Activated CD8-positive, alpha-beta memory T cell treated with anti-CD3 and anti-CD28 coated beads for 1 hour (primary cell): Measurements from ENCODE around the gene MICU1.
A peak's percentile ranks its signal among the peaks of the same experiment; 100 is the strongest.
"Not testable (repeated sequence)": the region's sequence is repeated elsewhere in the genome, so short reads cannot be mapped to it uniquely, and the experiment has no call there.

Experiments used
- DNase-seq, 2 donors: peaks; one replicate each; pipeline ENCODE4 v3.0.0-alpha.2; 2020; ENCODE audit warnings: low read depth in 1 of 2; ENCODE audit errors: extremely low read depth in 1 of 2

Gene MICU1

DNA sequence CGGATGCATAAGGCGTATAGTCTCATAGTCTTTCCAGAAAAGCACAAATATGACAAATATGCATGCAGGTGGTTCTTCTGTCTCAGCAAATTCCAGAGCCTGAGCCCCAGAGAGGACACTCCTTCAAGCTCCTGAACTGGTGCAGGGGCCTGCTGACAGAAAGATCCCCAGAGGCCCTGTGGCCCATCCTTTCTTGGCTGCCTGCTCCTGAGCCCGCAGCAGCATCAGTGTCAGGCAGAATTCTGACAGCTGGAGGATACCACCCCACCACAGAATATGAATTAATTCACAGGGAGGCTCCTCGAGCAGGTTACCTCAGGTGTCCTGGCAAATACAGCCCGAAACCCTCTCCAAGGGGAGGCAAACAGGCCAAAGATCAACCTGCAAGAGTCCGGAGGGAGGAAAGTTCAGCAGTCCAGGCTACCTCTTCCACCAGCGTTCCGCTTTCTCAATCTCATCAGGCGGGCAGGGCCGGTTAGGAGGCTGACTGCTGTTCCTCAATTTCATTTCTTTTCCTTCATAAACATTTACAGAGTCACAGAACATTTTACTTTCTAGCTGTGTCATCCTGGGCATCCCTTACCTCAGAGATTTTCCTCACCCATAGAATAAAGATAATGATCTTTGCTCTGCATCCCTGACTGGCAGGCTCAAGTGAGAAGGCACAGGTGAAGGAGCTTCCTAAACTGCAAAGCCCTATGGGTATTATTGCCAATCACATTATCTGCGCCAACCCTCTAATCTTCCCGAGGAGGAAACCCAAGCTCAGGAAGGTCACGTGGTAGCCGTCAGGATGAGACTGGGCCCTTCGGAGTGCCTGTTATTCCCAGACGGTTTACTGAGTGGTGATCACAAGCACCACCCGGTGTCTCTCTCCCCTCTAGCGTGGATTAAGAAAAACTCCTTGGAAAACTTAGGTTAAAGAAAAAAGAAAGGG is 272.6 kb downstream of the MICU1 start:
- no peak for DNase-seq

- DNase-seq: no peak
Observed at GRCh38 chr10:72351479-72351878, 274.4 kb downstream of the MICU1 start.

DNA sequence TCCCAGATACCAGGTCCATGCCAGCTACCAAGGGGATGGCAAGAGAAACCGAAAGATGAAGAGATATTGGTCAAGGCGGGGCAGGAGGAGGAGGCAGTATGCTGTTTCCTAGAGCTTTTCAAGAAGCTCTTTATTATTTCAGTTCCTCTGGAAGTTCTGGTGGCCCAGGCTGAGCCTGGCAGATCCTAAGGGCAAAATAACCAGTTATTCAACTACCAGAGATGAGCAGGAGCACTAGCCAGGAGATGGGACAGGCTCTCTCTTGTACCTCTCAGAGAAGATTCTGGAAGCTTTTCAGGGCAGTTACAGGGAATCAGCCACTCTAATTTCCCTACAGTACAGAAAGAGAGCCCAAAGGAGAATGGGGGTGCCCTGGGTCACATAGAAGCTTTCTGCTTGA is 276.4 kb downstream of the MICU1 start:
- no peak for DNase-seq

GRCh38 chr10:72348282-72348681 is 277.6 kb downstream of the MICU1 start:
- no peak for DNase-seq

- not testable (repeated sequence) for DNase-seq
Observed at GRCh38 chr10:72346117-72346516, 279.8 kb downstream of the MICU1 start.

DNA sequence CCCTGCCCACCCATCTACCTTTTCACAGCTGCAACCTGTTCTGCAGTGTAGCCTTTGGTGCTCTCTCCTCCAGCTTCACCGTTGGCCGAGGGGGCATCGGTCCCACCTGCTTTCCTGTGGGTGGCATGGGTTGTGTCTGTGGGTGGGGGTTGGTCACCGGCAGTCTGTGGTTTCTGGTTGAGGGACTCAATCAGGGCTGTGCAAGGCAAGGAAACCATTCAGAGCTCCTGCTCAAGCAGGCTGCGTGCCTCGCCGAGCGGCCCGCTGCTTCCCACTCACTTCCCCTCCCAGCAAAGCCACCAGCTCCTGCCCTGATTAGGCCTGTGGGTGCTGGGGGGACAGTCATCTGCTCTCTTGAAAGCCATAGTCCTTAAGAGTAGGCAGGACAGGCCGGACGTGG is 280.9 kb downstream of the MICU1 start:
- no peak for DNase-seq

GRCh38 chr10:72342911-72343310 is 283.0 kb downstream of the MICU1 start:
- no peak for DNase-seq

GRCh38 chr10:72340510-72341261 is 285.2 kb downstream of the MICU1 start:
- DNase-seq: peak; percentile 56 to 66

GRCh38 chr10:72338180-72338579 is 287.7 kb downstream of the MICU1 start:
- DNase-seq: no peak

GRCh38 chr10:72337722-72338121 is 288.2 kb downstream of the MICU1 start:
- no peak for DNase-seq

- DNase-seq: peak in 1 of 2 donors; percentile 60
Observed at GRCh38 chr10:72337039-72337629, 288.7 kb downstream of the MICU1 start.

DNA sequence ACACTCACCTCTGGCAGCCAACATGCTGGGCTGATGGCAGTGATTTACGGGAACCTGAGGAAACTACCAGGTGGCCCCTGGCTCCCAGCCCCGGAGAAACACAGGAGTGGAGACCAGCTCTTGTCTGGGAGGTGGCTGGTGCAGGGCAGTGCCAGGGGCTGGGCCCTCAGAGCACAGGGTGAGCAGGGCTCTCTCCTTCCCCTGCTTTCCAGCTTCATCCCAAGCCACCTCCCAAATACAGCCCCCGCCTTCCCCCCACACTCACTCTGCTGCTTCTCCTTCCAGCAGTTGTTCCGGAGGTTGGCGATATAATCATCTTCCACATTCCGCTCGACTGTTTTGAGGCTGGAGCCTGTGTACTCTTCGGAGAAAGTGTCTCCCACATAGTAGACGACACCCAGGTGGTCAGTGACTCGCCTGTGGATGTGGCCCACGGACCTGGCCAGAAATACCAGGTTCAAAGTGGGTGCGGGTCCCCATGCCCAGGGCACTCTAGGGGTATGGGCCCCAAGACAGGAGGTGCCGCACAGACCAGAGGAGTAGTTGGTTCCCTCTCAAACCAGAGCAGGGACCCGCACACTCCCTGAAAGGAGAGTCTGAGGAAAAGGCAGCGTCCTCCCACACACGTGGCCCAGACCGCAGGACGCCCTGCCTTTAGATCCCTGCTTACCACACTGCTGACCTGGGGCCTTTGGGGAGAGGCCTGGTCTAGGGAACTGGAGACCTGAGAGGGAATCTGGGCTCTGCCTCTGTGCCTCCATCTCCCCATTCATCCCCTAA is 289.4 kb downstream of the MICU1 start:
- no peak for DNase-seq

- no peak for DNase-seq
Observed at GRCh38 chr10:72335394-72336258, 290.3 kb downstream of the MICU1 start.

DNA sequence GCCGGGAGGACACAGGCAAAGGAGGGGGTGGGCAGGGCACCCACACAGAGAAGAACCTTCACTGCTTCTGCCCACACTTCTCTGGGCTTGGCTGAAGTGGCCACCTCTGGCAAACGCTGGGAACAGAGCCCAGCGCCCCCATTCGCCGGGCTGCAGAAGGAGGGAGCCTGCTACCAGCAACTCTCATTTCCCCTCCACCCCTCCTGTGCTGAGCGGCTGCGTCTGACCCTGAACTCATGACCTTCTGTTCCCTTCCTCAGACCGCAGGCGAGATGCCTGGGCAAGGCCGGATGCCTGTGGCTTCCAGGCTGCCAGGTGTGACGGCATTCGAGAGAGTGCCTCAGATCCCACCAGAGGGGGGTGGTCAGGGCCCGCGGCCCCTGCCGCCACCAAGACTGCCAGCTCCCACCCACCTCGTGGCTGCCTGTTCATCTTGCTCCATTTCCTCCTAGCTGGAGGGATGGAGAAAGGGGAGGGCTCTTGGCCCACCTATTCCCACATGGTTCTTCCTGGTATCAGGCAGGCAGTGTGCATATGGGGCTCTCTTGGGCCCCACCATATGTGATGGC is 291.0 kb downstream of the MICU1 start:
- peak; percentile 63 to 75 for DNase-seq

DNA sequence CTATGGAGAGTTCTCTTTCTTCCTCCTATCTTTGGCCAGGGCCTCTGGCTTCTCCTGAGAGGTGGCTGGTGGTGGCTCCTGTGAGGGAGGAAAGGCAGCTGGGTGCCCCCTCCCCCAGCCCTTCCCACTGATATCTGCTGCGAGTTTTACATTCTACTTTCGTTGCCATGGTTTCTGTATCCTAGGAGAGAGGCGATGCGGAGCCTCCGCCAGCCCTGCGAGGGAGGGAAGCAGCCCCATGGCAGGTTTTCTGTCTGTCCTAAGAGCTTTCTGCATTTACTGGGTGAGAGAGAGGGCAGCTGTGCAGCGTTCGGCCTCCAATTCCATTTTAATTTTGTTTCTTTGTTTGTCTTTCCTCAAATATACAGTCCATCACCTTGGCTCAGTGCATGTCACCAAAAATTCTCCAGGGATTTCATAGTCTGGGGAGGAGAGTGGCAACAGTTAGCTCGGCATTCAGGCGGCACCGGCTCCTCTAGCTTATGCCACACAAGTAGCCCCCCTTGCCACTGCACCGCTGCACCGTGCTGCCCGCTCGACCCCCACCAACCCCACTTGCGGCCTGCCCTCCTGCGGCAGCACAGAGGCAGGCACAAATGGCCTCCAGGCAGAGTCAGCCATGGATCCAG is 291.6 kb downstream of the MICU1 start:
- no peak for DNase-seq

- DNase-seq: no peak
Observed at GRCh38 chr10:72333112-72334015, 292.5 kb downstream of the MICU1 start.

- no peak for DNase-seq
Observed at GRCh38 chr10:72332423-72333111, 293.3 kb downstream of the MICU1 start.
